ENCODE data around the gene JAK3.

The JAK3 gene

DNA sequence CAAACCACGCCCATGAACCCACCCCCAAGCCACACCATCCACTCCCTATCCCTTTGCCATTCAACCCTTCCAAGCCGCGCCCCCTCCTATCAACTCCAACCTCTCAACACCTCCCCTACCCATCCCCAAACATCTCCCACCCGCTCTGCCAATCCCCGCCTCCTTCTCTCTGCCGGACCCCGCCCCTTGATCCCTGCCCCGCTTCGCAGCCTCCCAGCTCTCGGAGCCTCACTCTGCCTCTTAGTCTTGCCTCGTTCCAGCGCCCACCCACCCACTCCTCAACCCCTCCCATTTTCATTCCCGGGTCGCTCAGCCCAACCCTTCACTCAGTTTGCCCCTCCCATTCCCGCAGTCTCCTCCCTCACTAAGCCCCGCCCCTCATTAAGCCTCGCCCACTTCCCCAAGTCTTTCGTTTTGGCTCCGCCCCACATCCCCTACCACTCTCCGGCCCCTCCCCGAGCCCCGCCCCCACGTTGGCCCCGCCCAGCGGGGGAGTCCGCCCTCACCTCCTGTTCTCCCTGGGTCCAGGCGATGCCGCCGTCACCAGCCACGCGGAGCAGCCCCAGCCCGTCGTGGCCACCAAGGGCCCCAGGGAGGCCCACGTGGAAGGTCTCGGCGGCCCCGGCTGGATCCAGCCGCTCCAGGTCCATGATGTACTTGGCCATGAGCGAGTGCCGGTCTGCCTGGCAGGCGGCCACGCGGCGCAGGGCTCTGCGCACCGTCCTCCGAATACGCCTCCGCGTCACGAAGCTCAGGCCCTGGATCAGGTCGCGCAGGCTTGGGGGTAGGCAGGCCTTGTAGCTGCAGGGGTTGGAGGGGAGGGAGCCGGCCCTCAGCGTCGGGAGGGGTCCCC is 5.7 kb downstream of the JAK3 start:
- Mint-ChIP-seq H3K27ac (peak overlapping the region; percentile 65 to 97), H3K9me3 (no peaks in the 10 kb centered on the region)

DNA sequence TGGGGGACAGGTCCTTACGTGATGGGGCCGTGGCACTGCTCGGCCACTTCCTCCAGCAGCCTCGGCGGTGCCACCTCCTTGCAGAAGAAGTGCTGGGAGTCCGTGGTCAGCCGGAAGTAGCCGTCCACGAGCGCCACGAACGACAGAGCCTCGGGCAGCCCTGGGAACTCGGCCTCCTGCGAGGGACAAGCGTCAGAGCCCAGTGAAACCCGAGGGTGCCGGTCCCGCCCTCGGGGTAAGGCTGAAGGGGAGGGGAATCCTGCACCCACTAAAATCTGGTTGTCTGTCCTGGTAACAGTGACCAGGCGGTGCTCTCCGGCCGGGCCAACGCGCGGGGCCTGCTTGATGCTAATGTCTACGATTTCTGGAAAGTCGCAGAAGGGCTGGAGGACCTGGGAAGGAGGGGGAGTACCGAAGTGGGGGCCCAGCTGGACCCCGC is 6.4 kb downstream of the JAK3 start:
- no peak overlapping the region for H3K4me3 Mint-ChIP-seq
- no peak for DNase-seq
- H3K36me3 Mint-ChIP-seq (ENCODE audit: insufficient read depth) = peaks cover 83% of the 10 kb centered on the region
- peak overlapping the region; percentile 38 to 65 for H3K27ac Mint-ChIP-seq
- H3K4me1 Mint-ChIP-seq (ENCODE audit: low read depth in 2 of 2) = peaks cover 34 to 39% of the 10 kb centered on the region in 2 donors
- H3K27me3 Mint-ChIP-seq = no peaks in the 10 kb centered on the region
- no peaks in the 10 kb centered on the region for H3K9me3 Mint-ChIP-seq
- no peak for ATAC-seq (replicated peaks)

More for the DNA sequence above, 5.7 kb downstream of the JAK3 start:
- no peak for ATAC-seq (replicated peaks)
- no peaks in the 10 kb centered on the region for H3K27me3 Mint-ChIP-seq
- H3K36me3 Mint-ChIP-seq (ENCODE audit: insufficient read depth) = peaks cover 78% of the 10 kb centered on the region
- DNase-seq = no peak
- H3K4me3 Mint-ChIP-seq = no peak overlapping the region
- H3K4me1 Mint-ChIP-seq (ENCODE audit: low read depth in 2 of 2) = peaks cover 30 to 37% of the 10 kb centered on the region in 2 donors

DNA sequence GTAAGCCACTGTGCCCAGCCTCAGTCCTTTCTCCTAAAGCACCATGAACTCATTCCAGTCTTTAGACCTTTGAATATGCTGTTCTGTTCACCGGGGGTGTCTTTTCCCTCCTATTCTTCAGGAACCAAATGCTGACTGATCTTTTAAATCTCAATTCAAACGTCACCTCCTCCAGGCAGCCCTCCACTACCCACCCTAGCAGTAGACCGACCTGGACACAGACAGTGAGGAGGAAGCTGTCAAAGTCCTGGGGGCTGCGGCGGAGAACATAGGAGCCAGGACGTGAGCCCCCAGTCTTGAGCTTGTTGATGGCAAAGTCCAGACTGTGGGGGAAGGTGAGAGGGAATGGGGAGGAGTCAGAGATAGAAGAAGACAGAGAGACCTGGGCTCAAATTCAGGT is 7.8 kb downstream of the JAK3 start:
- H3K36me3 Mint-ChIP-seq (ENCODE audit: insufficient read depth) = peaks cover 84% of the 10 kb centered on the region
- no peaks in the 10 kb centered on the region for H3K27me3 Mint-ChIP-seq
- DNase-seq (no peak), ATAC-seq (replicated peaks) (no peak)
- H3K4me1 Mint-ChIP-seq (ENCODE audit: low read depth in 2 of 2) = peaks cover 33 to 35% of the 10 kb centered on the region in 2 donors
- no peak overlapping the region for H3K4me3 Mint-ChIP-seq
- no peak overlapping the region for H3K27ac Mint-ChIP-seq
- no peaks in the 10 kb centered on the region for H3K9me3 Mint-ChIP-seq

DNA sequence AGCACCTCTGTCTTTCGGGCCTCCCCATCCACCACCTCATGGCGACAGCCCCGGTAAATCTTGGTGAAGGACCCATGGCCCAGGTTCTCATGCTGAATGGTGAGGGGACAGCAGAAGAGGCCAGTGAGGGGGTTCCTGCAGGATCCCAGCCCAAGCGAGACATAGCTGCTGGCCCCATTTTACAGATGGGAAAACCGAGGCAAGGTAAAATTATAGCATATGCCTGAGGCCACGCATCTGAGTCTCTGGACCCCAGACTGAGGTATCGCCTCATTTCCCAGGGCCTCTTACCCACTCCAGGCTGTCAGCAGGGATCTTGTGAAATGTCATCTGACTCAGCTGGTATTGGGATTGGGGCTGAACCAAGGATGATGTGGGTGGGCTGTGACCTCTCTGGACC is 9.8 kb downstream of the JAK3 start:
- Mint-ChIP-seq H3K9me3 (no peaks in the 10 kb centered on the region), H3K27ac (peak overlapping the region in 1 of 2 donors; percentile 79), H3K27me3 (no peaks in the 10 kb centered on the region), H3K4me3 (no peak overlapping the region), H3K4me1 (ENCODE audit: low read depth in 2 of 2) (peaks cover 19 to 25% of the 10 kb centered on the region in 2 donors), H3K36me3 (ENCODE audit: insufficient read depth) (peaks cover 76% of the 10 kb centered on the region)
- ATAC-seq (replicated peaks) = no peak
- DNase-seq = no peak

DNA sequence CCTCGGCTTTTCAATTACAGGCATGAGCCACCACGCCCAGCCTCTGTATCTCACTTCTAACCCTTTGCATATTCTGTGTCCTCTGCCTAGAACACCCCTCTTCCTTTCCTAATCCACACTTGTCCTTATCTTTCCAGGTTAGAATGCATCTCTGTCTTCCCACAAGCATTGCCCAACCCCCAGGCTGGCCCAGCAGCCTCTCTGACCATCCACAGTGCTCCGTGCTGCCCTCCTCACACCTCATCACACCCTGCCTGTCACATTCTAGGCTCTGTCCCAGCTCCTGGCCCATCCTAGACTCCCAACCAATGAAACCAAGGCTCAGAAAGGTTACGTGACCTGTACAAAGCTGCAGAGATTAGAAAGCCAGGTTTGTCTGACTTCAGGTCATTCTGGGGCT is 11.3 kb downstream of the JAK3 start:
- Mint-ChIP-seq H3K36me3 (ENCODE audit: insufficient read depth) (peaks cover 80% of the 10 kb centered on the region), H3K27ac (peak overlapping the region; percentile 77 to 89), H3K9me3 (no peaks in the 10 kb centered on the region), H3K27me3 (no peaks in the 10 kb centered on the region), H3K4me3 (no peak overlapping the region), H3K4me1 (ENCODE audit: low read depth in 2 of 2) (peaks cover 19 to 22% of the 10 kb centered on the region in 2 donors)
- ATAC-seq (replicated peaks) = no peak
- no peak for DNase-seq

DNA sequence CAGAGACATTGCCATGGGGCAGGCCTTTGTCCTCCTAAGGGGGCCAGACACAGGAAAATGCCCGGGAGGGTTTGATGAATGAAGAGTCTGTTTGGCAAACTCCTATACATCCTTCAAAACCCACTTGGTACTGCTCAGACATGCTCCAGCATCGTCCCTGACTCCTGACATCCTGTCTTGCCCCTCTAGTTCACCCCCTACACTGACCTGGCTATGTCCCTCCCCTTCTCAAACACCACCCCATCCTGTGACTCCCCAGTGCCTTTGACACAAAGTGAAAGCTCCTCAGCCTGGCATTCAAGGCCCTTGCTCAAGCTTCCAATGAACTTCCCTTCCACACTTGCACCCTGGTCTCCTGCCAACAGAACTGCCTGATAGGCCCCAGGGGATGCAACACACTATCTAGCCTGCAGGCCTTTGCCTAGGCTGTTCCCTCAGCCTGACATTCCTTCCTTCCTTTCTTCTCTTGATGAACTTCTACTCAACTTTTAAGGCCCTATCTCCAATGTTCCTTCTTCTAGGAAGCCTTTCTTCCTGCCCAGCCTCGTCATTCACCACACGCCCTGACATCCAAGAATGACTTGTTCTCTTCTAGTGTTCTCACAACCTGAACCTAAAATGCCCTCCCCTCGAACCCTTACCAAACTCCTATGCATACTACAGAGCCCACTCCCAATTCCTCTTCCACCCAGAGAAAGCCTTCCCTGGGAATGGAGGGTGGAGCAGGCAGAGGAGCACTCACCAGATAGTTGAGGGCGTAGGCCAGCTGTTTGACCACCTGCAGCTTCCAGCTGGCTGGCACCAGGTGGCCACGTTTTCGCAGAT is 12.4 kb downstream of the JAK3 start:
- Mint-ChIP-seq H3K36me3 (ENCODE audit: insufficient read depth) (peaks cover 76% of the 10 kb centered on the region), H3K27ac (peak overlapping the region; percentile 73 to 77), H3K27me3 (no peaks in the 10 kb centered on the region), H3K4me3 (no peak overlapping the region), H3K9me3 (no peaks in the 10 kb centered on the region), H3K4me1 (ENCODE audit: low read depth in 2 of 2) (peaks cover 16 to 17% of the 10 kb centered on the region in 2 donors)
- ATAC-seq (replicated peaks) (no peak), DNase-seq (no peak)

DNA sequence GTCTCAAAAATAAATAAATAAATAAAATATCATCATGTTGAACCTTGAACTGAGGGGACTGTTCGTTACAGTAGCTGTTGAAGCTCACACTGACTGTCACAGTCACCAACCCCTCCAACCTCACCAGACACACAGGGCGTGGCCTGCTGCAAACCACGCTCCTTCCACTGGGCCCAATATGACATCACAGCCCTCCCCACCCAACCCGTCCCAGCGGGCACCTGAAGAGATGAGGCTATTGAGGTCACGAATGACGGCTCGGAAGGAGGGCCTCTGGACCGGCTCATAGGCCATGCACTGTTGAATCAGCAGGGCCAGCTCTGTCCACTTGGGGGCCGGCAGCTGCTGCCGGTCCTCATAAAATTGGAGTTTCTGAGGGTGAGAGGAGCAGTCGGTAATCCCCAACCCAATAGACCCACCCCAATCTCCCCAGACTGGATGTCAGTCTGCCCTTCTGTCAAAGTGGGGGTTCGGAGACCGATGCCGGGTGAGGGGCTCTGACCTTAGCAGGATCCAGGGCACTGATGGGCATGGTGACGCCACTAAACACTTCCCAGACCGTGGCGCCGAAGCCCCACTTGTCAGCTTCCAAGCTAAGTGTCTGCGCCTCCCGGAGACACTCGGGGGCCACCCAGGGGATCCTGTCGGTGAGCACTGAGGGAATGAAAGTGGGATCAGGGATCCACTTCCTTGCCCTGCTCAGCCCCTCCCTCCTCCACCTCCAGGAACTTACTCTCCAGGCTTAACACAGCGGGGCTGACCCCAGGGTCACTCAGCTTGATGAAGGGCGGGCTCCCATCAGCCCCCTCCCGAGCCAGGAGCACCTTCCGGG is 13.2 kb downstream of the JAK3 start:
- ATAC-seq (replicated peaks) = peak; percentile 45
- Mint-ChIP-seq H3K27me3 (no peaks in the 10 kb centered on the region), H3K9me3 (no peaks in the 10 kb centered on the region), H3K27ac (peak overlapping the region; percentile 73 to 77), H3K36me3 (ENCODE audit: insufficient read depth) (peaks cover 73% of the 10 kb centered on the region), H3K4me3 (no peak overlapping the region), H3K4me1 (ENCODE audit: low read depth in 2 of 2) (peaks cover 17 to 18% of the 10 kb centered on the region in 2 donors)
- no peak for DNase-seq

DNA sequence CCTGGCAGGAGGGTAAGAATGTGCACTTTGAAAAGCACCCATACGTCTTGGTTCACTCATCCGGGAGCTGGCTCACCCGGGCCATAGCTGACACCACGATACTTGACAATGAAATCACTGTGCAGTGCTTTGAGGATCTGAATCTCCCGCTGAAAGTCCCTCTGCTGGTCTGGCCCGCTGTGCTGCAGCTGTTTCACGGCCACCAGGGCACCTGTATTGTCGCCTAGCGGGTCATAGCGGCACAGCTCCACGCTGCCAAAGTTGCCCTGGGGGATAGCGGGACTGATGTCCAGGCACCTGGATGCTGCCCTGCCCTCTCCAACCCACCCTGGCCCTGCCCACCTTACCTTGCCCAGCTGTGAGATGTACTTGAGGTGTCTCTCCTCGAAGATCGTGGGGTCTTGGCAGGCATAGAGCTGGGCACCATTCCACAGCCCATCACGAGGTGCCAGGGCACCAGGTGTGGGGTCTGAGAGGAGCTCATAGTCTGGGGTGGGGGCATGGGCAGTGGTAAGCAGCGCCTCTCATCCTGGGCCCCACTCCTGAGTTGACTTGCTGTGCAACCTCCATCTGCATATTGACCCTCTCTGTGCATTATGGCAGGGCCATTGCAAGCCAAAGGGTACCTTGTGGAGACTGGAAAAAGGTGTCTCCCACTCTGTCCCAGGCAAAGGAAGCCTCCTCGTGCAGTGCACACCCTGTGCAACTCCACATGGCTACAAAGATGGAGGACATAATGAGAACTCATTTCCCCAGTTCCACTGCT is 15.2 kb downstream of the JAK3 start:
- H3K9me3 Mint-ChIP-seq = no peaks in the 10 kb centered on the region
- ATAC-seq (replicated peaks) (no peak), DNase-seq (no peak)
- peaks cover 17 to 24% of the 10 kb centered on the region in 2 donors for H3K4me1 Mint-ChIP-seq (ENCODE audit: low read depth in 2 of 2)
- H3K27me3 Mint-ChIP-seq = no peaks in the 10 kb centered on the region
- peak overlapping the region; percentile 38 to 41 for H3K27ac Mint-ChIP-seq
- H3K36me3 Mint-ChIP-seq (ENCODE audit: insufficient read depth) = peaks cover 66% of the 10 kb centered on the region
- H3K4me3 Mint-ChIP-seq = no peak overlapping the region

DNA sequence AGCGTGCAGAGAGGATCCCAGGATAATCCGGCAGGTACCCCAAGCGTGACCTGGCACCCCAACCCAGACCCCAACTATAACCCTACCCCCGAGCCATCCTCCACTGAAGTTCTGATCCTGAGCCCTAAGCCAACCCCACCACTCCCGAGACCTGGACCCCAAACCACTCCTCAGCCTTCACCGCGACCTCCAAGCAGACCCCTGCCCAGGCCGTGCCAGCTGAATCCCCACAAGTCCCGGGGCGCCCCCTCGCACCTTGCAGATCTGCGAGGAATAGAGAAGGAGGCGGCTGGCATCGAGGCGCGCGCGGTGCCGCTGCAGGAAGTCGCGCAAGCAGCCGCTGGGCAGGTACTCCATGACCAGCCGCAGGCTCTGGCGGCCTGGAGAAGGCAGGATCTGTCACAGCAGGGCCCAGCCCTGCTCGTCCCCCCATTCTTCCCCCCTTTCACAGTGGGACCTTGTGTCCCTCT is 16.3 kb downstream of the JAK3 start:
- H3K4me1 Mint-ChIP-seq (ENCODE audit: low read depth in 2 of 2) = peaks cover 14 to 21% of the 10 kb centered on the region in 2 donors
- H3K9me3 Mint-ChIP-seq = no peaks in the 10 kb centered on the region
- DNase-seq = no peak
- no peak for ATAC-seq (replicated peaks)
- no peak overlapping the region for H3K27ac Mint-ChIP-seq
- no peaks in the 10 kb centered on the region for H3K27me3 Mint-ChIP-seq
- H3K36me3 Mint-ChIP-seq (ENCODE audit: insufficient read depth) = peaks cover 66% of the 10 kb centered on the region
- no peak overlapping the region for H3K4me3 Mint-ChIP-seq

DNA sequence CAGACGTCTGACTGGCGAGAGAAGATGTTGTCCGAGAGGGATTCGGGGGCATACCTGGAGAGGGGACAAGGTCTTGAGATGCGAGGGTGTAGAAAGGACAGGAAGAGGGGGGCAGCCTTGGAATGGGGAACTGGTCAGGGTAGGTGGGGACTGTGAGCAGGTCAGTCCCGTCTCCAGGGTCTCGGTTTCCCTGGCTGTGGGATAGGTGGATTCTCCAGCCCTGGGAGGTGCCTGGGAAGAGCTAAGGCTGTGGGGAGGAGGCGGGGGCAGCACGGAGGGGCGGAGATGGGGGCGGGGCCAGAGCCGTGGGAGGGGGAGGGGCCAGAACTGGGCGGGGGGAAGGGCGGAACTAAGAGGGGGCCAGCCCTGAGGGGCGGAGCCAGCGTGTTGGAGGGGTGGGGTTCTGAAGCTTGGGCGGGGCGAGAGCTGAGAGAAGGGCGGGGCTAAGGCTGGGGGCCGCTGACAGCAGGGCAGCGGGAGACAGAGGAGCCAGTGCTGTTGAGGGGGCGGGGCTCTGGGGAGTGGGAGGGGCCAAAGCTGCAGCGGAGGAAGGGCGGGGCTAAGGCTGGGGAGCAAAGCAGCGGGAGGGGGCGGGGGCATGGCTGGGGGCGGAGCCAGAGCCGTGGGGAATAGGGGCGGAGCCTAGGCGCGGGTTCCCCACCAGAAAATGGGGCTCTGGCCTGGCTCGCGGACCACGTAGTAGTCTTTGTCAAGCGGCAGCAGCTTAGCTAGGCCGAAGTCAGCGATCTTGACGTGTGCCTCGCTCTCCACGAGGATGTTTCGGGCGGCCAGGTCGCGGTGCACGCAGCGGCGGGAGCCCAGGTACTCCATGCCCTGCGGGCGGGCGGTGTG is 17.0 kb downstream of the JAK3 start:
- Mint-ChIP-seq H3K27ac (peak overlapping the region; percentile 9 to 64), H3K4me1 (ENCODE audit: low read depth in 2 of 2) (peaks cover 12 to 16% of the 10 kb centered on the region in 2 donors), H3K36me3 (ENCODE audit: insufficient read depth) (peaks cover 63% of the 10 kb centered on the region), H3K9me3 (no peaks in the 10 kb centered on the region), H3K27me3 (no peaks in the 10 kb centered on the region), H3K4me3 (no peak overlapping the region)
- ATAC-seq (replicated peaks) (peak; percentile 43), DNase-seq (no peak)

DNA sequence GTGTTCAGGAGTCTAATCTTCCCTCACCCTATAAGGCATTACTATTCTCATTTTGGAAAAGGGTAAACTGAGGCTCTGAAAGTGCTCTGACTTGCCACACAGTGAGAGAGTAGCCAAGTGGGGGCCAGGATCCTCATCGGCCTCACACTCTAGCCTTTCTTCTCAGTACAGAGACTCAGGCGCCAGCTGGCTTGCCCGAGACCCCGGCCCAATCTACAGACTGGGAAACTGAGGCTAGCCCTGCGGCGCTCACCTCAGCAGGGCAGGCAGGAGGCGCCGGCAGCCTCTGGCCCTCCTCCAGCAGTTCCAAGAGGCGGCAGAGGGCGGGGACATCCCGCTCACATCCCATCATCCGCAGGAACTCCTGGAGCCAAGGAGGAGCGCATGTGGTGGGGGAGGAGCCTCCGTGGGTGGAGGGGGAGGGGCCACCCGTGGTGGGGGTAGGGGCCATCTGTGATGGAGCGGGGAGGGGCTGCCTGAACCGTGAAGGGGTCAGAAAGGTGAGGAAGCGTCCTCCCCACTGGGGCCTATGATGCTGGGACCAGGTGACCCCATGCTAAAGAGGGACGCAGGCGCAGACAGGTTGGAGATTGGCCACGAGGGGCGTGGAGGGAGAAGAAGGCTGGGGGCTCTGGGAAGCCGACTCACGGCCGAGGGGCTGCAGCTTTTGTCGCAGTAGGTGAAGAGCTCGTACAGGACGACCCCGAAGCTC is 17.8 kb downstream of the JAK3 start:
- Mint-ChIP-seq H3K36me3 (ENCODE audit: insufficient read depth) (peaks cover 65% of the 10 kb centered on the region), H3K27me3 (no peaks in the 10 kb centered on the region), H3K4me1 (ENCODE audit: low read depth in 2 of 2) (peaks cover 4 to 10% of the 10 kb centered on the region in 2 donors), H3K9me3 (no peaks in the 10 kb centered on the region), H3K27ac (peak overlapping the region; percentile 9 to 64), H3K4me3 (no peak overlapping the region)
- no peak for ATAC-seq (replicated peaks)
- no peak for DNase-seq

Measured in effector memory CD8-positive, alpha-beta T cell (primary cell).